Stimulated activated CD8-positive, alpha-beta memory T cell treated with anti-CD3 and anti-CD28 coated beads, Interleukin-15, amount 100 ng/mL, for 1 hour (primary cell): Measurements from ENCODE around the gene IL4R.
"Not testable (repeated sequence)": the region's sequence is repeated elsewhere in the genome, so short reads cannot be mapped to it uniquely, and the experiment has no call there.

Experiments
- DNase-seq: peaks from one replicate; pipeline ENCODE4 v3.0.0-alpha.2; 2020; ENCODE audit warnings: low read depth

The IL4R gene

GRCh38 chr16:27288313-27288712 is 25.5 kb upstream of the IL4R start:
- not testable (repeated sequence) for DNase-seq

- DNase-seq = no peak
These were observed 24.1 kb upstream of the IL4R start for GRCh38 chr16:27289669-27290068.

GRCh38 chr16:27290562-27290961 is 23.2 kb upstream of the IL4R start:
- no peak for DNase-seq

GRCh38 chr16:27291106-27291505 is 22.7 kb upstream of the IL4R start:
- DNase-seq = no peak

- DNase-seq = no peak
These were observed 22.0 kb upstream of the IL4R start for GRCh38 chr16:27291722-27292240.

- DNase-seq = no peak
These were observed 20.4 kb upstream of the IL4R start for GRCh38 chr16:27293343-27293742.

- DNase-seq = no peak
These were observed 15.6 kb upstream of the IL4R start for GRCh38 chr16:27298132-27298531.

- DNase-seq = no peak
These were observed 12.4 kb upstream of the IL4R start for GRCh38 chr16:27301236-27301861.

- DNase-seq = no peak
These were observed 11.6 kb upstream of the IL4R start for GRCh38 chr16:27302126-27302525.

GRCh38 chr16:27303256-27304100 is 10.3 kb upstream of the IL4R start:
- DNase-seq = no peak

GRCh38 chr16:27304102-27304501 is 9.7 kb upstream of the IL4R start:
- no peak for DNase-seq

GRCh38 chr16:27304881-27305745 is 8.7 kb upstream of the IL4R start:
- DNase-seq = no peak

- no peak for DNase-seq
These were observed 7.8 kb upstream of the IL4R start for GRCh38 chr16:27305839-27306442.

GRCh38 chr16:27308792-27309191 is 5.0 kb upstream of the IL4R start:
- no peak for DNase-seq

- DNase-seq = no peak
These were observed 3.0 kb upstream of the IL4R start for GRCh38 chr16:27310576-27311447.

- DNase-seq = no peak
These were observed 2.3 kb upstream of the IL4R start for GRCh38 chr16:27311448-27311830.

GRCh38 chr16:27311897-27312303 is 1.9 kb upstream of the IL4R start:
- no peak for DNase-seq

- DNase-seq = no peak
These were observed 973 bp upstream of the IL4R start for GRCh38 chr16:27312580-27313421.

GRCh38 chr16:27314161-27314723 is 468 bp downstream of the IL4R start:
- DNase-seq = peak; percentile 30

GRCh38 chr16:27314986-27315332 is 1.2 kb downstream of the IL4R start:
- DNase-seq = no peak
